Common myeloid progenitor, CD34-positive (primary cell): ENCODE measurements around the gene MYL12A.
A peak's percentile ranks its signal among the peaks of the same experiment; 100 is the strongest.

ENCODE experiments used
- CTCF ChIA-PET: fragments of 350-600 bp; sonication (Branson Sonifier 250); formaldehyde crosslinking; loops from one replicate; lab custom pipeline; 2021; ENCODE audit warnings: antibody characterized with exemption; lab: Charles Lee
- POLR2A ChIA-PET: fragments of 350-600 bp; sonication (Branson Sonifier 250); formaldehyde crosslinking; loops from one replicate; lab custom pipeline; 2021; ENCODE audit warnings: antibody characterized with exemption; lab: Charles Lee
- DNase-seq, 3 donors: peaks; one replicate each; pipeline versions ENCODE4 v3.0.0 to v3.0.0-alpha.2; 2013
- H3K27ac ChIP-seq, 2 experiments: 1 replicate in 1 of 2; 2 replicates in 1 of 2; pipeline ENCODE4 v1.7.0; 2013; ENCODE audit warnings: inconsistent platforms in 2 of 2, low read length in 2 of 2, mild to moderate bottlenecking in 2 of 2, low read depth in 1 of 2, moderate library complexity in 1 of 2; ENCODE audit not compliant: severe bottlenecking in 2 of 2, insufficient read depth in 1 of 2, poor library complexity in 1 of 2
- H3K27me3 ChIP-seq, 5 experiments: replicated peaks in 2 of 5; 1 replicate in 3 of 5; 2 replicates in 2 of 5; pipeline versions ENCODE4 v1.6.1 to v1.7.0; 2013; ENCODE audit warnings: low read length in 4 of 5, mild to moderate bottlenecking in 2 of 5, moderate library complexity in 2 of 5, inconsistent platforms in 1 of 5; ENCODE audit not compliant: insufficient read depth in 5 of 5, control insufficient read depth in 4 of 5
- H3K36me3 ChIP-seq, 4 experiments: 1 replicate in 2 of 4; 2 replicates in 2 of 4; pipeline versions ENCODE4 v1.6.1 to v1.7.0; 2013; ENCODE audit warnings: low read length in 3 of 4, control low read depth in 1 of 4, mild to moderate bottlenecking in 1 of 4; ENCODE audit not compliant: control insufficient read depth in 4 of 4, insufficient read depth in 4 of 4
- H3K4me1 ChIP-seq, 4 experiments: 1 replicate in 3 of 4; 2 replicates in 1 of 4; pipeline versions ENCODE4 v1.6.1 to v1.7.1; 2013; ENCODE audit warnings: low read length in 3 of 4, mild to moderate bottlenecking in 3 of 4, control low read depth in 1 of 4, inconsistent platforms in 1 of 4, moderate library complexity in 1 of 4; ENCODE audit not compliant: control insufficient read depth in 4 of 4, insufficient read depth in 4 of 4; ENCODE audit errors: control extremely low read depth in 1 of 4
- H3K4me3 ChIP-seq, 7 experiments: 1 replicate in 4 of 7; 2 replicates in 3 of 7; pipeline versions ENCODE4 v1.5.1 to v1.7.0; 2013; ENCODE audit warnings: mild to moderate bottlenecking in 7 of 7, low read length in 6 of 7, moderate library complexity in 6 of 7, inconsistent platforms in 2 of 7, low read depth in 2 of 7, control low read depth in 1 of 7; ENCODE audit not compliant: insufficient read depth in 4 of 7, control insufficient read depth in 1 of 7; ENCODE audit errors: extremely low read depth in 1 of 7
- H3K9me3 ChIP-seq, 5 experiments: 1 replicate in 4 of 5; 2 replicates in 1 of 5; pipeline versions ENCODE4 v1.6.1 to v1.7.1; 2013; ENCODE audit warnings: low read length in 4 of 5, mild to moderate bottlenecking in 2 of 5, inconsistent platforms in 1 of 5, low read depth in 1 of 5, moderate library complexity in 1 of 5; ENCODE audit not compliant: control insufficient read depth in 4 of 5, insufficient read depth in 2 of 5; ENCODE audit errors: control extremely low read depth in 1 of 5
- WGBS: methylation state at CpG from one replicate; pipeline ENCODE4 v1.1.5; 2013; ENCODE audit not compliant: insufficient coverage; 5-methylcytosine and 5-hydroxymethylcytosine counted together

Gene MYL12A

DNA sequence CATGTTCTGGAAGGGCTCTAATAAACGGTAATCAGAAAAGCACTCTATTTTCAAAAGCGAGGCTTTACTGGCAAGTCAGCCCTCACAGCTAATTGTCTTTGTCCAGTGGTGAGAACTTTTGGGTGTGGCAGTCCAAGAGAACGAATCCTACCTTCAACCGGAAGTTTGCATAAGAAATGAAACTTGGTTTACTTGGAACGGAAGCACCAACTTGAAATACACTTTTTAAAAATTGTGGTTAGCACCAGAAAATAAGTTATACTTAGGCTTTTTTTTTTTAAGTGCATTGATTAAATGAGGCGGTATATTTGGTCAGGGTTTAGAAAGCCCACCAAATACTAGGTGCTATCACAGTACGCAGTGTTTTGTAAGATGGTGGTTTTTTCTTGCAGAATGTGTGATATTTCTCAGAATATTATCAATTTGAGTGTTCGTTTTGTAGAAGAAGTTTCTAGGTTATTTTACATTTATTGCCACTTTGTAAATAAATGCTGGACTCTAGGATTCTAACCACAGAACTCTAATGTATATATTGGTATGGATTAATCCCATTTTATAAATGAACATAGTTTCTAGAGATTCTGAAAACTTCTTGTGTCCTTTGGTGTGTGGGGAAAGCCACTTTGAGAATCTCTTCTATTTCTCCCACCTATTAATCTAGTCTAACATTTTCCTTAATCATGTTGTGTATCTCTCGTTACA is 1.2 kb downstream of the MYL12A start:
- POLR2A ChIA-PET = interaction anchor here (0.6 to 5.8 kb wide), 7 partner anchors 7 to 241 kb away, joined by 3 to 90 read pairs (median 4); partner anchors contain the start of gene MYL12B

DNA sequence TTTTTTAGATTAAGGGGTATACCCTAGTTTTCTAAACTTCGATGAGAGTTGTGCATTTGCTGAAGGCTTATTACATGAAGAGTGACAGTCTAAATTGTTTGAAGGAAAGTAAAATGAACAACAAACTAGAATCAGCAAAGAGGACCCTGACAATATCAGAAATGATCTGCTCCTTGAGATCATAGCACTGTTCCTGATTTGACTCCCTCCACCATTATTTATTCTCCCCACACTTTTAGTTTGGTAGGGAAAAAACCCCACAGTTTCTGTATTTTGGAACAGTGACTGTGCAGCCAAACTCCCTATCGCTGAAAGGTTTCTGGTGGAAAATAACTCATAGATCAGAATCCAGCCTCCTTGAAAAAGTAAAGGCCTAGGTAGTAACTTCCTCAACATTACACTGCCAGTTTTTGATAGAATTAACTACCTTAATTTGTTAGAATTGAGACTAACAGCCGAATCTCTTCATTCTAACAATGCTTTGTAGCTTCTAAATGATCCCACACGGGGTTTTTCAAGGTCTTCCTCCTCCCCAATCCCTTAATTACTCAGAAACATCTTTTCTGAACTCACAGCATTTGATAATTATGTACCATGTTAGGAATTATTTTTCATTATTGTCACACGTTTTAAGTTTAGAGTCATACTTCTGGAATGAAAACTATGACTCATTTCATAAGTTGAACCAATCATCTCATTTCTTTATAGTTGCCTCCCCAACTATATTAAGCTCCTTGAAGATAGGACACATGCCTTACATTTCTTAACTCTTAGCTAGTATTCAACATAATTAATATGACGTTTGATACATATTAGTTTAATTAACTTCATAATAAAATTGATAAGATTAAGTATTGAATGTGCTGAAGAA is 2.9 kb downstream of the MYL12A start:
- Histone ChIP-seq H3K27ac (peak overlapping the region in 1 of 2 experiments; percentile 66), H3K27me3 (no peaks in the 10 kb centered on the region), H3K36me3 (peaks cover 9 to 36% (median 21%) of the 10 kb centered on the region in 4 experiments), H3K4me3 (peak overlapping the region in 2 of 7 experiments; percentile 22 to 25), H3K4me1 (peaks cover 28 to 49% (median 36%) of the 10 kb centered on the region in 4 experiments), H3K9me3 (no peaks in the 10 kb centered on the region)
- ChIA-PET CTCF (interaction anchor here (0.6 to 8.9 kb wide), 4 partner anchors 10 to 110 kb away, joined by 4 to 68 read pairs (median 4); partner anchors contain the start of gene MYL12B), POLR2A (interaction anchor here (0.6 to 5.8 kb wide), 2 partner anchors 12 to 60 kb away, joined by 3 to 90 read pairs; partner anchors contain the start of gene MYL12B)
- WGBS = 100% methylated on average over 1 of the region's 6 CpGs
- peak in 1 of 3 donors; percentile 17 for DNase-seq

More for the DNA sequence above, 1.2 kb downstream of the MYL12A start:
- Histone ChIP-seq H3K4me1 (peaks cover 28 to 54% (median 39%) of the 10 kb centered on the region in 4 experiments), H3K4me3 (peak overlapping the region in 6 of 7 experiments; percentile 80 to 99 (median 93)), H3K27me3 (no peaks in the 10 kb centered on the region), H3K27ac (peak overlapping the region; percentile 95 to 98), H3K36me3 (peaks cover 2 to 20% (median 5%) of the 10 kb centered on the region in 4 experiments), H3K9me3 (no peaks in the 10 kb centered on the region)
- CTCF ChIA-PET = interaction anchor here (1.2 to 8.9 kb wide), 7 partner anchors 8 to 355 kb away, joined by 4 to 68 read pairs (median 6); partner anchors contain the start of gene MYL12B
- WGBS = 2% methylated on average over 5 of the region's 9 CpGs
- DNase-seq = peak in 2 of 3 donors; percentile 49 to 69

DNA sequence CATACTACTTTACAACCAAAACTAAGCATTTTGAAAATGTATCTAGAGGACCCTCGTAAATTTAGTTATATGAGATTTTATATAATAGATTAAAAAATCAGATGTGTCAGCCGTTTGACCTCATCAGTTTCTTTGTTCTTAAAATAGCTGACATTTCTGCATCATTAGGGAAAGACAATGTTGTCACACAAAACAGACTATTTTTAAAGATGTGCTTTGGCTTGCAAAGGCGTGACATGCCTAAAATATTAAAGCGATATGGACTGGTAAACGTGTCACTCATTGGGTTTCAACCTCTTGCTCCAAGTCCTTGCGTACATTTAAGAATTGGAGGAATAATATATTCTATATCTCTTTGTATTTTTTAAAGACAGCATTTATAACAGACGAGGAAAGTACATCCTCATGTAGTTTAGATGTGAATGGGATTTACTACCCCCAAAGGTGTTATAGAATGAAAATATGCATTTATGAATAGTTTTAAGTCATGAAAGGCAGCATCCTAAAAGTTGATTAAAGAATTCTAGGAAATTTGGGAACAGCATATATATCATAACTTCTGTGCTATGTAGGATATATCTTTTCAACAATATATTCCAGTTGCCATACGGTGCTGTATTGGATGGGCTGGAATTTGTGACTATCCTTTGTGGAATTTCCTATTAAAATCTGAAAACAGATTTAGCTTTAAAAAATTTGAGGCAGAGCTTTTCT is 3.8 kb downstream of the MYL12A start:
- H3K9me3 ChIP-seq = no peaks in the 10 kb centered on the region
- CTCF ChIA-PET = interaction anchor here (1.1 to 8.9 kb wide), 2 partner anchors 9 to 12 kb away, joined by 4 to 68 read pairs; partner anchors contain the start of gene MYL12B
- no peak overlapping the region for H3K27ac ChIP-seq
- no peak overlapping the region for H3K4me3 ChIP-seq
- DNase-seq = no peak
- POLR2A ChIA-PET = interaction anchor here (1.9 to 5.8 kb wide), 2 partner anchors 10 to 11 kb away, joined by 8 to 90 read pairs; partner anchors contain the start of gene MYL12B
- WGBS = no CpG with 5 or more reads among the region's 8 CpGs
- no peaks in the 10 kb centered on the region for H3K27me3 ChIP-seq
- peaks cover 10 to 45% (median 25%) of the 10 kb centered on the region in 4 experiments for H3K36me3 ChIP-seq
- peaks cover 24 to 40% (median 31%) of the 10 kb centered on the region in 4 experiments for H3K4me1 ChIP-seq

DNA sequence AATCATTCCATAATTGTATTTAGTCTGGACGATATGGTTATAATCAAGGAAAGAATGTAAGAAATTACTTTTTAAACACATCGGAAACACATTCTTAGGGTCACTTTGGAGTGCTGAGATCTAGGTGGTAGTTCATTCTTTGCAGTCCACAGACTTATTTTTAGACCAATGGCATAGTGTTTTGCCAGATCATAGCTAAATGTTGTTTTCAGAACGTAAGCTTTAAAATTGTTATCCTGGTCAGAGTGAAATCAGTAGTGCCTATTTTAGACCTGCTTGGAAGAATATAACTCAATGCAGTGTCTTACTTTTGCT is 4.3 kb downstream of the MYL12A start:
- 94% methylated on average over 2 of the region's 3 CpGs for WGBS
- Histone ChIP-seq H3K36me3 (peaks cover 13 to 51% (median 27%) of the 10 kb centered on the region in 4 experiments), H3K27ac (no peak overlapping the region), H3K4me1 (peaks cover 19 to 35% (median 27%) of the 10 kb centered on the region in 4 experiments), H3K9me3 (no peaks in the 10 kb centered on the region), H3K27me3 (no peaks in the 10 kb centered on the region), H3K4me3 (no peak overlapping the region)
- no peak for DNase-seq
- CTCF ChIA-PET = interaction anchor here (1.5 to 8.9 kb wide), 2 partner anchors 8 to 24 kb away, joined by 3 to 68 read pairs; partner anchors contain the start of gene MYL12B
- POLR2A ChIA-PET = interaction anchor here (1.9 kb wide), 1 partner anchor 9 kb away, joined by 8 read pairs; the partner anchor contains the start of gene MYL12B

DNA sequence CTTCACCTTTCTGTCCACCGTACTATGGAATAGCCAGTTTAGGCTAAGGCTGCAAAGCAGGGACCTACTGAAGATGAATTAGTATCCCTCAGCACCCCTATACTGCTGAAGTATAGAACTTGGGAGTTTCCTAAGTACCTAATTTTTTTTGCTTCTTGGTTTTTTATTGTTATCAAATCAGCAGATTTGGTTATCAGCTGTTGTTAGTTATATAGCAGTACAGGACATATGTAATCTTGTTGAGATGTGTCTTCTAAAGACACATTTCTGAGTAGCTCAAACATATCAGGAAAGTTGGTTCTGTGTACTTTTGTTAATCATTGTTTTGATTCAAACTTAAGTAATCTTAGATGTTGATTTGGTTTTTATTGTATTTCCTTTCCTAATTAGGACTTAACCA is 5.2 kb downstream of the MYL12A start:
- Histone ChIP-seq H3K9me3 (no peaks in the 10 kb centered on the region), H3K4me3 (no peak overlapping the region), H3K36me3 (peaks cover 21 to 60% (median 34%) of the 10 kb centered on the region in 4 experiments), H3K4me1 (peaks cover 14 to 36% (median 28%) of the 10 kb centered on the region in 4 experiments), H3K27ac (no peak overlapping the region), H3K27me3 (no peaks in the 10 kb centered on the region)
- ChIA-PET CTCF (interaction anchor here (1.4 to 8.9 kb wide), 3 partner anchors 8 to 412 kb away, joined by 3 to 68 read pairs (median 3); partner anchors contain the start of gene MYL12B), POLR2A (interaction anchor here (1.9 kb wide), 1 partner anchor 9 kb away, joined by 8 read pairs; the partner anchor contains the start of gene MYL12B)
- WGBS = no CpG with 5 or more reads among the region's 1 CpG
- DNase-seq = no peak

DNA sequence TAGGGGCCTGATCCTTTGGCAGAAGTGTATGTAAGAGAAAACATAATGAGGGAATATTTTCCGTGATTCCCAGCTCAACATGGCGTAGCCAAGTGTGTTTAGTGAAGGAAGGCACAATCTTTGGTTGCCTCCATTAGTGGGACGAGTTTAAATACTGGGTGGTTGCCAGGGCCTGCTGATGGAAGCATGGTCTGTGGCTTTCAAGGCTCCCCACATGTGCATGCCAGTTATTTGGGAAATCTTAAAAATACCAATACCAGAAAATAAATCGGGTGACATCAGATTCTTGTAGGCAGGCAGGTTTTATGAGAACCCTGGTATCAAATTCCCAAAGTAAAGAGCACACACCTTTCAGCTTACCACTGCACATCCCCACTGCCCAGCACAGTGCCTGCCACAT is 7.1 kb downstream of the MYL12A start:
- Histone ChIP-seq H3K9me3 (no peaks in the 10 kb centered on the region), H3K4me3 (no peak overlapping the region), H3K27me3 (no peaks in the 10 kb centered on the region), H3K27ac (peak overlapping the region; percentile 9 to 41), H3K36me3 (peaks cover 22 to 64% (median 39%) of the 10 kb centered on the region in 4 experiments), H3K4me1 (peaks cover 14 to 34% (median 27%) of the 10 kb centered on the region in 4 experiments)
- POLR2A ChIA-PET = no interaction called here
- WGBS = 96% methylated on average over 4 of the region's 4 CpGs
- no peak for DNase-seq
- CTCF ChIA-PET = interaction anchor here (1.2 to 3.0 kb wide), 2 partner anchors 9 to 261 kb away, joined by 3 to 10 read pairs; no protein-coding TSS in a partner anchor
